GM18907 (cell line): ENCODE measurements around the gene CBFA2T3.
"Not testable (repeated sequence)": the region's sequence is repeated elsewhere in the genome, so short reads cannot be mapped to it uniquely, and the experiment has no call there.

ENCODE experiments used
- ATAC-seq: cut with Tn5 transposase; IDR thresholded peaks from one replicate; pipeline ENCODE4 v1.9.1; 2021; ENCODE audit warnings: mild to moderate bottlenecking, moderate library complexity; ENCODE audit not compliant: unreplicated experiment

CBFA2T3 gene

DNA sequence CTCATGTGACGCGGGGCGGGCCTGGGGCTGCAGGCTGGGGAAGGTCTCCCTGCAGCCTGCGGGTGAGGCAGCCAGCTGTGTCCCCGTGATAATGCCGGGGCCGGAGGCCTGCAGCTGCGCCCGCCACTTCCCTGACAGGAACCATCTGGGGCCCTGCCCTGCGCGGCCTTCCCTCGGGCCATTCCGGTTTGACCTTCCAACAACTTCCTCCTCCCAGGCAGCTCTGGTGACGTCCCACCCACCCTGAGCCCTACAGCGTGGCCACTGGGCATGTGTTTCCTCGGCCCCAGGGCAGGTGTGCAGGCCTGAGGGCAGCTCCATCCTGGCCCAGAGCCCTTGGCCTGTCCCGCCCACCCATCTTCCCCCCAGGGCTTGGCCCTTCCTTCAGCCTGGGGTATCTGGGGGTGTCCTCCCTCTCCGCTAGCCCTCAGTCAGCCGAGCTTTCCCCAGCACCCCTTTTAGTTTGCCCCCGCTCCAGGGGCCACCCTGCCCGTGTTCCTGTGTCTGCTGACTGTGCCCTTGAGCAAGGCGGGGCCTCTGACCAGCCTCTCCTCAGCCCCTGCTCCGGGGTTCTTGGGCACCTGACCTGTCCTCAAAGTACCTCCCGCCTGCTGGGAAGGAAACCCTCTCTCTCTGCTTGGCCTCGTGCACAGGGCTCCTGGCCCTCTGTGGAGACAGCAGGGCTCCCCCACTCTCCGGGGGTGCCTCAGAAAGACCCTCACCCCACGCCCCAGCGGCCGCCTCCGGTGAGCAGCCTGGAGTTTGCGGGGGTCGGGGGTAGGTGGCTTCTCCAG is at the start of gene CBFA2T3:
TSS of gene CBFA2T3 (minus strand) at position 190 of the 794 bp plus-strand sequence. CDS start 400 bp downstream, outside the sequence.
- ATAC-seq, result no peak

DNA sequence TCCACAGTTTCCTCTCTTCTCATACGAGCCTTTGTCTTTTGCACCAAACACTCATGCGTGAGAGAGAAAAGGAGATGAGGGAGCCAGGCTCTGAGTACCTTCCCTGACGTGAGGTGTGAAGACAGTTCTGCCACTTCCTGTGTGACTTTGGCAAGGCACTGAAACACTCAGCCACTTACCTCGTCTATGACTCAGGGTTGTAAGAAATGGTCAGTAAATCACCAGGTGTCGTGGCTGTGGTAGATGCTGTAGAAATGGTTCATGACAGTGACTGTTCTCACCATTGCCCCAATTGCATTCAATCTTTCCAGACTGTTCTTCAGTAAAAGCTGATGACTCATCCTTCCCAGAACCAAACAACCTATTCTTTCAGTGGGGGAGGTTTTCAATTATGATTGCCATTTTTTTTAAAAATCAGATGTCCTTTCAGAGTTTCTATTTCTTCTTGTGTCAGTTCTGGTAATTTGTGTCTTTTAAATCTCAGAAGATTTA is 49.2 kb upstream of the CBFA2T3 start:
- peak; percentile 59 for ATAC-seq

DNA sequence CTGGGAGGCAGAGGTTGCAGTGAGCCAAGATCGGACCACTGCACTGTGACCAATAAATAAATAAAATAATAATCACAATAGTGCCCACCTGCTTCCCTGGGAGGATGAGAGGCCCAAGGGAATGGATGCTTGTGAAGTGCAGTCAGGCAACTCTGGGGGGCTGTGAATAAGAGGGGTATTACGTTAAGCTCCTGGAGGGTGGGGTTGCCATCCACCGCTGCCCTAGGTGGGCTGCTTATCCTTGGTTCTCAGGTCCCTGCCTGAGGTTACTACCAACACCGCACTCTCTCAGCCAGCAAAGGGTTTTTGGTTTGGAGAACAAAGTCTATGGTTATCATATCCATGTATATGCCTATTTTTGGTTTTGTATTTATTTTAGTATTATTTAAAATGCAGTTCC is 48.6 kb upstream of the CBFA2T3 start:
- no peak for ATAC-seq

- ATAC-seq, result no peak
These were observed 47.6 kb upstream of the CBFA2T3 start for GRCh38 chr16:89024546-89025060.

GRCh38 chr16:89023621-89024511 is 46.9 kb upstream of the CBFA2T3 start:
- ATAC-seq, result no peak

DNA sequence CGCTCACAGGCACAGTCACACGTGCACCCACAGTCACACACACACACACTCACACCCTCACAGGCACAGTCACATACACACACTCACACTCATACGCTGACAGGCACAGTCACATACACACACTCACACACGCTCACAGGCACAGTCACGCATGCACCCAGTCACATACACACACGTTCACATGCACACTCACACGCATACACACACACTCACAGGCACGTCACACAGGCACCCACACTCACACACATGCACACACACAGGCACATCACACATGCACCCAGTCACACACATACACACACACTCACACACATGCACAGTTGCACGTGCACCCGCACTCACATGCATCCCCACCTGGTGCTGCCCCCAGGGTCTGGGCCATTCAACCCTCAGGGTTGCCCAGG is 46.1 kb upstream of the CBFA2T3 start:
- no peak for ATAC-seq

GRCh38 chr16:89022051-89022836 is 45.2 kb upstream of the CBFA2T3 start:
- ATAC-seq, result no peak

GRCh38 chr16:89020925-89021595 is 44.1 kb upstream of the CBFA2T3 start:
- ATAC-seq, result no peak

DNA sequence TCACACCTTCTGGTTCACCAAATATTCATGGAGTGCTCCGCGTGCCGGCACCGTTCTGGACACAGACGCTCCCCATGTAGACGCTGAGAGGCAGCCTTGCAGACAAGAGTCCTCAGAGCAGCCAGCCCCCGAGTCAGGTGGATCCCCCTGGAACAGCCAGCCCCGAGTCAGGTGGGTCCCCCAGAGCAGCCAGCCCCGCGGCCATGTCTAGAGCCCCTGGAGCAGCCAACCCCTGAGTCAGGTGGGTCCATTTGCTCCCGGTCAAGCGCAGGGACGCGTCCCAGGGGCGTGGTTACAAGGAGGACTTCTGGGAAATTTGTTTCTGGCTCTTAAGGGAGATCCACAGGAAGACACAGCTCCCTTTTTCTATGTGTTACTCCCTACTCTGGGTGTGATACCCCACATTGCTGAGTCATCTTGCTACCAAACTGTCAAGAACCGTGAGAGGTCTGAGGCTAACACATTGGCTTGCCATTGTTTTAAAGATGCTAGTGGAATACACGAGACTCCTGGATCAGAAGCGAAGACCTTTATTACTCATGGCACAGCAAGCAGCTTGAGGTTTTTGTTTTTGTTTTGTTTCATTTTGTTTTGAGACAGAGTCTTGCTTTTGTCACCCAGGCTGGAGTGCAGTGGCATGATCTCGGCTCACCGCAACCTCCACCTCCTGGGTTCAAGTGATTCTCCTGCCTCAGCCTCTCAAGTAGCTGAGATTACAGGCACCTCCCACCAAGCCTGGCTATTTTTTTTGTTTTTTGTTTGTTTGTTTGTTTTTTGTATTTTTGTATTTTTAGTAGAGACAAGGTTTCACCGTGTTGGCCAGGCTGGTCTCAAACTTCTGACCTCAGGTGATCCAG is 43.3 kb upstream of the CBFA2T3 start:
- ATAC-seq, result no peak

- ATAC-seq, result no peak
These were observed 42.5 kb upstream of the CBFA2T3 start for GRCh38 chr16:89019511-89019910.

GRCh38 chr16:89018282-89019158 is 41.5 kb upstream of the CBFA2T3 start:
- no peak for ATAC-seq

DNA sequence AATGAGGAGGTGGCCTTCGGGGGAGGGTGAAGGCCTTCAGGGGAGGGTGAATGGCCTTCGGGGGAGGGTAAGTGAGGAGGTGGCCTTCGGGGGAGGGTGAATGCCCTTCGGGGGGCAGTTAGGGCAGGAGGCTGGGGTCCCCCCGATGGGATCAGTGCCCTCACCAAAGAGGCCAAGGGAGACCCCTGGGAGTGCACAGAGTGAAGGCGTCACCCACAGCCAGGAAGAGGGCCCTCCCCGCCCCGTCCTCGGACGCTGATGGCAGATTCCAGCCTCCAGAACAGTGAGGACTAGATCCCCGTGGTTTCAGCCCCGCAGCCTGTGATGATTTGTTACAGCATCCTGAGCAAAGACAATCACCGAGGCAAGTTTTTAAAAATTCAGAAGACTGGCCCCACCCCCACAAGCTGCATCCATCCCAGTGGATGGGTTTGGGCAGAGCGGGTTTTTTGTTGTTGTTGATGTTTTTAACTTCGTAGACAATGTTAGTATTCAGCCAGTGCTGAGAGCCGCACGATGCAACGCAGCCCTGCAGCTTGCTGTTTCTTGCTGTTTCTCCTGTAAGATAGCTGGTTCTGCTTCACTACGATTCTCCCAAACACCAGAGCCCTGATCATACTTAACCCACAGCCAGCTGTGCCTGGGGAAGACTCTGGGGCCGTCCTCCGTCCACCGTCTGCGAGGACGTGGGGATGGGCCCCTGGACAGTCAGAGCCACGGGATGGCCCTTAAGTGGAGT is 40.7 kb upstream of the CBFA2T3 start:
- no peak for ATAC-seq

DNA sequence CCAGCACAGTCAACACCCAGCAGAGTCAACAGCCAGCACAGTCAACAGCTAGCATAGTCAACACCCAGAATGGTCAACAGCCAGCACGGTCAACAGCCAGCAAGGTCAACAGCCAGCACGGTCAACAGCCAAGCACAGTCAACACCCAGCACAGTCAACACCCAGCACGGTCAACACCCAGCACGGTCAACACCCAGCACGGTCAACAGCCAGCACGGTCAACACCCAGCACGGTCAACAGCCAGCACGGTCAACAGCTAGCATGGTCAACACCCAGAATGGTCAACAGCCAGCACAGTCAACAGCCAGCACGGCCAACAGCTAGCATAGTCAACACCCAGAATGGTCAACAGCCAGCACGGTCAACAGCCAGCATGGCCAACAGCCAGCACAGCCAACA is 39.6 kb upstream of the CBFA2T3 start:
- not testable (repeated sequence) for ATAC-seq

DNA sequence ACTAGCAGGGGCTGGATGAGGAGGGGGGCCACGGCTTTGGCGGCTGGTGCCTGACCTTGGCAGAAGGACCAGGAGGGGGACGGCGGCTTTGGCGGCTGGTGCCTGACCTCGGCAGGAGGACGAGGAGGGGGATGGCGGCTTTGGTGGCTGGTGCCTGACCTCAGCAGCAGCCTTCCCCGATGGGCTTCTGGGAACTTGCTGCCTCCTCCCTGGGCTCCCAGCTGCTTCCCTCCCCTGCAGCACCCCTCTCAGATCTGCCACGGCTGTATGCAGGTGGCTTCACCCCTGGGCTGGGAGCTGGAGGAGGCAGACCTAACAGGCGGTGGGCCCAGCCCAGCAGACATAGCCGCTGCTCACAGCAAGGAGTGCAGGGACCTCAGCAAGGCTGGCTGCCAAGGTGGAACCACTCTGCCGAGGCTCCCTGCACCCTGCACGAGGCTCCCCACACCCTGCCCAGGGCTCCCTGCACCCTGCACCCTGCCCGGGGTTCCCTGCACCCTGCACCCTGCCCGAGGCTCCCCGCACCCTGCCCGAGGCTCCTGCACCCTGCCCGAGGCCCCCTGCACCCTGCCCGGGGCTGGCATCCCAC is 38.4 kb upstream of the CBFA2T3 start:
- no peak for ATAC-seq

DNA sequence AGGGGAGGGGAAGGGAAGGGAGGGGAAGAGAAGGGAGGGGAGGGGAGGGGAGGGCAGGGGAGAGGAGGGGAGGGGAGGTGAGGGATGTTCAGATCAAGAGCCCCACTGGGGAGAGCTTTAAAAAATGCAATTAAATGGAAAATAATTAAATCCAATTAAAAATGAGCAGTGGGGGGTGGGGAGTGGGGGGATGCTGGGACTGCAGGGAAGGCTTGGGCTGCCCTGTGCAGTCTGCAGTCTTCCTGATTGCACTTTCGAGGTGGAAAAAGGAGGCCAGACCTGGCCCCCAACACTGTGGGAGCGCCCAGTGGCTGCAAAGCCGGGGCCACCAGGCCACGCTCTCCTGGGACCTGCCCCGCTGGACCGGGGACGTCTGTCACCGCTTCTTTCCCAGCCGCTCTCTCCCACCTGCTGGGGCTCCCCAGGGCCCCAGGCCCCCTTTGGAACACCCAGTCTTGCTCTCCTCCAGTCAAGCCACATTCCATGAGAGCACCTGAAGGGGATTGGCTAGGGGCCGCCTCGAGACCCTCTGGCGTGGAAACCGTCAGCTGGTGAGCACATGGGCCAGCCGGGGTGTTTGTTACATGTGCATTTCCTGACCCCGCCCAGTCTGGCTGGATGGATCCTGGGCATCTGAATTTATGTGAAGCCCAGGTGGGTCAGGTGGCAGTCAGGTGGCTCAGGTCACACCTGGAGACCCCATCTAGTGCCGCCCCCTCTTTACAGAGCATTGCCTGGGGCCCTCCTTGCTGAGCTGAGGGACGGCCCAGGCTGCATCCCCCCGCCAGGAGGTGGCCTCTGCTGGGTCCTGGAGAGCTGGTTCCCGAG is 37.6 kb upstream of the CBFA2T3 start:
- no peak for ATAC-seq

- no peak for ATAC-seq
These were observed 36.8 kb upstream of the CBFA2T3 start for GRCh38 chr16:89013692-89014402.
